Body of pancreas (tissue), 4 donors: ENCODE data around the gene MED27. TPM values are rescaled to one million over a fixed set of nuclear protein-coding genes. Genes with fewer than 3 reads are reported as not detected.

Experiments
- ATAC-seq: fragments of 150-250 bp; one replicate; pipeline ENCODE4 v1.9.1; 2016
- DNase-seq, 4 donors: peaks; one replicate each; pipeline ENCODE4 v3.0.0-alpha.2; 2019
- H3K27ac ChIP-seq, 4 donors: fragments of 200-600 bp; sonication (generic); 1 replicate in 3 of 4; 2 replicates in 1 of 4; pipeline versions ENCODE4 v1.5.1 to v1.6.1; 2016 to 2019; ENCODE audit warnings: mild to moderate bottlenecking in 1 of 4, mixed read lengths in 1 of 4, moderate library complexity in 1 of 4
- H3K27me3 ChIP-seq, 2 donors: fragments of 200-600 bp; sonication (generic); one replicate each; pipeline ENCODE4 v1.6.0; 2016; ENCODE audit warnings: mild to moderate bottlenecking in 1 of 2
- H3K36me3 ChIP-seq, 2 donors: fragments of 200-600 bp; sonication (generic); replicated peaks in 1 of 2; 2 replicates each; pipeline ENCODE4 v1.5.1; 2016; ENCODE audit warnings: low read depth in 2 of 2; ENCODE audit not compliant: insufficient read depth in 1 of 2
- H3K4me1 ChIP-seq: fragments of 200-600 bp; sonication (generic); one replicate; pipeline ENCODE4 v1.6.0; 2016
- H3K4me3 ChIP-seq, 2 donors: fragments of 200-600 bp; sonication (generic); 1 replicate in 1 of 2; 2 replicates in 1 of 2; pipeline ENCODE4 v1.5.1; 2016 to 2019
- H3K9me3 ChIP-seq, 3 donors: fragments of 200-600 bp; sonication (generic); 1 replicate in 2 of 3; 2 replicates in 1 of 3; pipeline ENCODE4 v1.5.1; 2016
- CTCF ChIP-seq, 7 experiments: fragments of 450-650 bp in 4 of 7; fragments of 200-600 bp in 3 of 7; sonication (generic) in 3 of 7; IDR thresholded peaks; one replicate each; pipeline ENCODE4 v1.5.1; 2016 to 2019; ENCODE audit warnings: antibody characterized with exemption in 7 of 7
- POLR2A ChIP-seq, 3 donors: fragments of 450-650 bp; IDR thresholded peaks; one replicate each; pipeline ENCODE4 v1.6.1; 2016; ENCODE audit warnings: antibody characterized with exemption in 3 of 3, mild to moderate bottlenecking in 2 of 3
- WGBS, 2 donors: methylation state at CpG; one replicate each; pipeline ENCODE4 v1.1.5; 2017; 5-methylcytosine and 5-hydroxymethylcytosine counted together
- intact Hi-C: fragments of 100-400 bp; cut with DNase I; formaldehyde crosslinking; loops from one replicate; pipeline ENCODE4 v1.15.1; 2023
- total RNA-seq, 2 donors: library from RNA; depleted of rRNA; stranded (reverse); fragments of >200 nt; gene quantifications; one replicate each; pipeline ENCODE4 v1.1.0, GENCODE V29; 2016

The MED27 gene
- total RNA-seq, 2 donors from 2014 or later, result 3.4 to 11.5 TPM

- intact Hi-C loops, result no loop called here
- TF ChIP-seq POLR2A (IDR thresholded peaks at IDR 0.05) (no peak), CTCF (IDR thresholded peaks at IDR 0.05) (no peak)
- Histone ChIP-seq H3K27ac (no peak overlapping the region), H3K36me3 (no peaks in the 10 kb centered on the region), H3K4me3 (no peak overlapping the region), H3K4me1 (peaks cover 8% of the 10 kb centered on the region), H3K9me3 (no peaks in the 10 kb centered on the region), H3K27me3 (no peaks in the 10 kb centered on the region)
- WGBS, 2 donors, result 73 to 75% methylated on average over 8 of the region's 8 CpGs
- DNase-seq (no peak), ATAC-seq (no peak)
These were observed 98.4 kb downstream of the MED27 start for GRCh38 chr9:131981116-131981776.

DNA sequence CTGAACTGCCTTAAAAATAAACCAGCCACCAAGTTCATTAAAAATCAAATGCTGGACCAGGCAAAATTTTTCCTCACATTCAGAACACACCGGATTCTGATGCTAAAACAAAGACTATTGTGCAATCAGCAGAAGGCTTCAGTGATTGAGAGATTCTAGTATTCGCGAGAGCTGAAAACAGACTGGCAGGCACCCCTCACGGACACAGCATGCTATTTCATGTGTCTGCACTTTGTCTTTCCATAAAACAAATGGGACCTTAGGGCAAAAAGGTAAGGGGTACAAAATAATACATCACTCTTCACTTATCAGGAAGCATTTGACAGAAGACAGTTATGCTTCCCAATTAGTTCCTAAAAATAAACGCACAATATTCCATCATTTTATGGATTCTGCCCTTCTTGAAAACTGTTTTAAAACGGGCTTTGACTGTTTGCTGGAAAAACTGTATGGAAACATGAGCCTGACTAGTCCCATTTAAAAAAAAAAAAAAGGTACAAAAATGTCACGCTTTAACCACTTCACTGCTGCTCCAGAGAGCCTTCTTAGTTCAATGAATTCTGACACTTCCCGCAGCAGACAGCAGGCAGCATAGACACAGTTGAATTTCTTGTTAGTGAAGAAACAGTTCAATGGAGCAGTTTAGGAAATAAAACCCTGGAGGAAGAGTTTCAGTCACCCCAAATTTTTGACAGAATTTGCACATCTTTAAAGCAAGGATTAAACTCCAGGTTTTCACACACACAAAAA, 99.2 kb downstream of the MED27 start:
- no peak for ATAC-seq
- H3K27me3 ChIP-seq, result no peaks in the 10 kb centered on the region
- no peak overlapping the region for H3K27ac ChIP-seq
- WGBS, 2 donors, result 68 to 69% methylated on average over 8 of the region's 8 CpGs
- peaks cover 11% of the 10 kb centered on the region for H3K4me1 ChIP-seq
- no peak for TF ChIP-seq CTCF (IDR thresholded peaks at IDR 0.05)
- TF ChIP-seq POLR2A (IDR thresholded peaks at IDR 0.05), result no peak
- no peak for DNase-seq
- H3K9me3 ChIP-seq, result no peaks in the 10 kb centered on the region
- intact Hi-C loops, result no loop called here
- H3K36me3 ChIP-seq, result no peaks in the 10 kb centered on the region
- H3K4me3 ChIP-seq, result no peak overlapping the region

- no peaks in the 10 kb centered on the region for H3K27me3 ChIP-seq
- peaks cover 11% of the 10 kb centered on the region for H3K4me1 ChIP-seq
- H3K9me3 ChIP-seq, result no peaks in the 10 kb centered on the region
- no peaks in the 10 kb centered on the region for H3K36me3 ChIP-seq
- ATAC-seq, result no peak
- no peak overlapping the region for H3K4me3 ChIP-seq
- TF ChIP-seq CTCF (IDR thresholded peaks at IDR 0.05), result no peak
- TF ChIP-seq POLR2A (IDR thresholded peaks at IDR 0.05), result no peak
- 92 to 95% methylated on average over 10 of the region's 10 CpGs for WGBS, 2 donors
- DNase-seq, result no peak
- peak overlapping the region in 1 of 4 donors; percentile 24 for H3K27ac ChIP-seq
- intact Hi-C loops, result no loop called here
These were observed 102.4 kb downstream of the MED27 start for GRCh38 chr9:131977109-131977838.

- DNase-seq, result no peak
- no peaks in the 10 kb centered on the region for H3K36me3 ChIP-seq
- WGBS, 2 donors, result 68 to 72% methylated on average over 5 of the region's 5 CpGs
- intact Hi-C loops, result no loop called here
- ATAC-seq, result no peak
- no peaks in the 10 kb centered on the region for H3K9me3 ChIP-seq
- H3K4me3 ChIP-seq, result no peak overlapping the region
- H3K27ac ChIP-seq, result peak overlapping the region in 1 of 4 donors; percentile 24
- TF ChIP-seq POLR2A (IDR thresholded peaks at IDR 0.05), result no peak
- H3K4me1 ChIP-seq, result peaks cover 11% of the 10 kb centered on the region
- no peaks in the 10 kb centered on the region for H3K27me3 ChIP-seq
These were observed 103.2 kb downstream of the MED27 start for GRCh38 chr9:131976157-131977108.
